Lung (tissue), 12 donors: ENCODE measurements around the gene HDAC4. TPM values are rescaled to one million over a fixed set of nuclear protein-coding genes. Genes with fewer than 3 reads are reported as not detected.

ENCODE experiments used
- ATAC-seq: fragments of 200-7000 bp; cut with Tn5 transposase; one replicate; pipeline ENCODE4 v1.9.1; 2020; ENCODE audit warnings: moderate number of reproducible peaks; ENCODE audit not compliant: insufficient read depth, low FRiP score
- DNase-seq, 3 donors: peaks; one replicate each; pipeline ENCODE4 v3.0.0-alpha.2; 2013 to 2017
- H3K27ac ChIP-seq, 2 donors: one replicate each; pipeline ENCODE4 v1.5.1; 2013; ENCODE audit warnings: mild to moderate bottlenecking in 2 of 2, moderate library complexity in 2 of 2, control low read depth in 1 of 2, inconsistent platforms in 1 of 2, low read depth in 1 of 2, low read length in 1 of 2
- H3K27me3 ChIP-seq, 3 donors: one replicate each; pipeline ENCODE4 v1.5.1; 2013; ENCODE audit warnings: low read length in 2 of 3; ENCODE audit not compliant: control insufficient read depth in 3 of 3, insufficient read depth in 3 of 3
- H3K36me3 ChIP-seq, 4 donors: one replicate each; pipeline ENCODE4 v1.5.1; 2013; ENCODE audit warnings: low read length in 4 of 4, mild to moderate bottlenecking in 1 of 4, moderate library complexity in 1 of 4; ENCODE audit not compliant: control insufficient read depth in 4 of 4, insufficient read depth in 4 of 4
- H3K4me1 ChIP-seq, 5 donors: one replicate each; pipeline ENCODE4 v1.5.1; 2013; ENCODE audit warnings: low read length in 5 of 5, mild to moderate bottlenecking in 2 of 5, moderate library complexity in 1 of 5; ENCODE audit not compliant: control insufficient read depth in 5 of 5, insufficient read depth in 5 of 5
- H3K4me3 ChIP-seq: one replicate; pipeline ENCODE4 v1.5.1; 2013; ENCODE audit warnings: mild to moderate bottlenecking, control low read depth, moderate library complexity
- H3K9ac ChIP-seq, 2 donors: one replicate each; pipeline ENCODE4 v1.5.1; 2013; ENCODE audit warnings: low read length in 2 of 2, control low read depth in 1 of 2; ENCODE audit not compliant: insufficient read depth in 1 of 2
- H3K9me3 ChIP-seq, 4 donors: one replicate each; pipeline ENCODE4 v1.5.1; 2013; ENCODE audit warnings: low read length in 3 of 4, mild to moderate bottlenecking in 1 of 4, moderate library complexity in 1 of 4; ENCODE audit not compliant: control insufficient read depth in 4 of 4, insufficient read depth in 3 of 4
- WGBS, 2 donors: extraction: QIAGEN DNeasy Blood & Tissue Kit; methylation state at CpG; one replicate each; pipeline ENCODE4 v1.1.7; 2013; 5-methylcytosine and 5-hydroxymethylcytosine counted together
- polyA plus RNA-seq, 2 donors: library from polyadenylated mRNA; stranded (reverse); fragments of 200-250 nt; gene quantifications; one replicate each; pipeline ENCODE4 v1.2.1, GENCODE V29; 2013
- total RNA-seq, 2 donors: library from RNA; depleted of rRNA in 1 of 2; stranded (reverse); fragments of >200 nt in 1 of 2; gene quantifications; one replicate each; pipeline ENCODE4 v1.2.1, GENCODE V29; 2014 to 2021
- TF ChIP-seq, protein P1 (sequence below): IDR thresholded peaks from 2 replicates; pipeline ENCODE4 v1.5.1; 2012; ENCODE audit warnings: mild to moderate bottlenecking; ENCODE audit errors: control extremely low read depth, extremely low read depth
- donor health status: control.
- donor health status: control.
- donor health status: Bipolar disorder and iron deficiency.
- donor health status: healthy.
- donor health status: DM: yes; HTN: yes; CAD: no.

HDAC4 gene
- total and polyA plus RNA-seq, 4 donors = 6.9 to 47.7 (median 20.7) TPM

DNA sequence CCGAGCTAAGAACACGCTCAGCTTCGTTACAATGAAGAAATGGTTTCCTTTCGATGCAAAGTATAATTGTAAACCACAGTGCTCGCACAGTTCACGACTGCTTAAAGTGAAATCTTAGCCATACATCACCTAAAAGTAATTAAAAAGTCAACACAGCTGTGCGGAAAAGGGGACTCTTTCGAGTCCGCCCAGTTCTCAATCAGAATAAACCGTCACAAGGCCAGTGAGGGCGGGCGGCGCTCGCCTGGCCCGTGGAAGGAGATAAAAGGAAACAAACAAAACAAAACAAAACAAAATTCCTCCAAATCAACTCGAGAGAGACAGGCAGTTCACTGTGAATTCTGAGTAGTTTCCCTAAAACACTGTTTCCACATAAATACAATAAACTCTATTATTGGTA is 352.1 kb downstream of the HDAC4 start:
- Histone ChIP-seq H3K4me1 (peaks cover 0 to 4% (median 0%) of the 10 kb centered on the region in 5 donors), H3K4me3 (no peak overlapping the region), H3K9me3 (peaks cover 0 to 10% (median 0%) of the 10 kb centered on the region in 4 donors), H3K27ac (no peak overlapping the region), H3K27me3 (no peaks in the 10 kb centered on the region), H3K9ac (no peak overlapping the region), H3K36me3 (peaks cover 0 to 25% (median 7%) of the 10 kb centered on the region in 4 donors)
- TF ChIP-seq, protein P1, sequence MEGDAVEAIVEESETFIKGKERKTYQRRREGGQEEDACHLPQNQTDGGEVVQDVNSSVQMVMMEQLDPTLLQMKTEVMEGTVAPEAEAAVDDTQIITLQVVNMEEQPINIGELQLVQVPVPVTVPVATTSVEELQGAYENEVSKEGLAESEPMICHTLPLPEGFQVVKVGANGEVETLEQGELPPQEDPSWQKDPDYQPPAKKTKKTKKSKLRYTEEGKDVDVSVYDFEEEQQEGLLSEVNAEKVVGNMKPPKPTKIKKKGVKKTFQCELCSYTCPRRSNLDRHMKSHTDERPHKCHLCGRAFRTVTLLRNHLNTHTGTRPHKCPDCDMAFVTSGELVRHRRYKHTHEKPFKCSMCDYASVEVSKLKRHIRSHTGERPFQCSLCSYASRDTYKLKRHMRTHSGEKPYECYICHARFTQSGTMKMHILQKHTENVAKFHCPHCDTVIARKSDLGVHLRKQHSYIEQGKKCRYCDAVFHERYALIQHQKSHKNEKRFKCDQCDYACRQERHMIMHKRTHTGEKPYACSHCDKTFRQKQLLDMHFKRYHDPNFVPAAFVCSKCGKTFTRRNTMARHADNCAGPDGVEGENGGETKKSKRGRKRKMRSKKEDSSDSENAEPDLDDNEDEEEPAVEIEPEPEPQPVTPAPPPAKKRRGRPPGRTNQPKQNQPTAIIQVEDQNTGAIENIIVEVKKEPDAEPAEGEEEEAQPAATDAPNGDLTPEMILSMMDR = no peak
- WGBS, 2 donors = 86% methylated on average over 16 of the region's 16 CpGs
- ATAC-seq (no peak), DNase-seq (no peak)

DNA sequence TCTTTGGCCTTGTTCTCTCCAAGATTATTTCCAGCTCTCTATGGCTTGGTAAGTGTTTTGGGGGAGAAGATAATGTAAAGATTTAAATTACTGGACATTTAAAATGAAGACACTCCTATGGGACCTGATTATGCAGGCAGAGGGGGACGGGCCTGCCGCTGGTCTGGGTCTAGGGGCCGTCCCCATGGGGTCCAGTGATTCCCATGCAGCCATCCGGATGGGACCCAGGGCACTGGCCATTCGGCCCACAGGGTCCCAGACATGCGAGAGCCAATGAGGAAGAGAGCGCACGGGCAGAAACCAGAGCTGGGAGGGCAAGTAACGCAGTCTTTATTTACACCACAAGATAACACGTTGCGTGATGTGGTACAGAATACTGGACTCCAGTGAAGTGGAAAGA is 353.0 kb downstream of the HDAC4 start:
- DNase-seq (no peak), ATAC-seq (no peak)
- Histone ChIP-seq H3K9me3 (peaks cover 0 to 10% (median 0%) of the 10 kb centered on the region in 4 donors), H3K4me3 (no peak overlapping the region), H3K27ac (no peak overlapping the region), H3K27me3 (no peaks in the 10 kb centered on the region), H3K36me3 (peaks cover 0 to 16% (median 6%) of the 10 kb centered on the region in 4 donors), H3K9ac (no peak overlapping the region), H3K4me1 (peaks cover 0 to 4% (median 0%) of the 10 kb centered on the region in 5 donors)
- TF ChIP-seq, protein P1 = no peak
- WGBS, 2 donors = 96 to 98% methylated on average over 11 of the region's 11 CpGs

DNA sequence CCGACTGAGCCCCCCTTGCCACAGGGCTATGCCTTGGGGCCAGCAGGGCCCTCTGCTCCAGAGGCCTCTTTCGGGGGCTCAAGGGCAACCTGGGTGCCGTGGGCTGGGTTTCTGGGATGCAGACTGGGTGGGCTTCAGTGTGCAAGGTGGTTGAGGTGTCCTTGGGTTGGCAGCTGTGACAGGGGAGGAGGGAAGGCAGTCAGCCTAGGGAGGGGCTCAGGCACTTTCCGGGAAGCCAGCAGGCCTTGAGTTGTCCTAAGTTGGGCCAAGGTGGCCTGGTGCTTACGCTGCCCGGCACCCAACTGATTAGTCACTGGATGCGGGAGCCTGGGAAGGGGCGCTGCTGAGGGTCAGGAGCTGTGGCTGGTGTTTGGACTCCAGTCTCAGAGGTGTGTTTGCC is 353.4 kb downstream of the HDAC4 start:
- Histone ChIP-seq H3K9me3 (peaks cover 0 to 8% (median 0%) of the 10 kb centered on the region in 4 donors), H3K4me1 (peaks cover 0 to 4% (median 0%) of the 10 kb centered on the region in 5 donors), H3K9ac (no peak overlapping the region), H3K27me3 (no peaks in the 10 kb centered on the region), H3K27ac (no peak overlapping the region), H3K4me3 (no peak overlapping the region), H3K36me3 (peaks cover 0 to 12% (median 4%) of the 10 kb centered on the region in 4 donors)
- ATAC-seq (no peak), DNase-seq (no peak)
- TF ChIP-seq, protein P1 = no peak
- 93 to 96% methylated on average over 8 of the region's 8 CpGs for WGBS, 2 donors

DNA sequence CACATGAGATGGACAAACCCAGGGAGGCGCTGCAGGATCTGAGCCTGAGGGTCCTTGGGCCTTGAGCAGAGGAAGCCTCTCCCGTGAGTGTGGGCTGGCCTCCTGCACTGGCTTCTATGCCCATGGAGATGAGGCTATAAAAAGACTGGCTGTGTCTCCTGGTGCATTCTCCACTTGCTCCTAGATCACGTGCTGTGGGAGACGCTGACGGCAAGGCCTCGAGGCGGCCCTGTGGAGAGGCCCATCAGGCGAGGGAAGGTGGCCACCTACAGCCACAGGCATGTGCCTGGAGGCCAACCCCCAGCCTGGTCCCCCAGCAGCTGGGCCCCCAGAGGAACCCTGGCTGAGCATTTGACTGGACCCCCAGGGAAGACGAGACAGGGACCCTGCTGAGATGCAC is 354.0 kb downstream of the HDAC4 start:
- Histone ChIP-seq H3K27ac (no peak overlapping the region), H3K9me3 (peaks cover 0 to 8% (median 0%) of the 10 kb centered on the region in 4 donors), H3K27me3 (no peaks in the 10 kb centered on the region), H3K9ac (no peak overlapping the region), H3K4me1 (peaks cover 0 to 4% (median 0%) of the 10 kb centered on the region in 5 donors), H3K4me3 (no peak overlapping the region), H3K36me3 (peaks cover 0 to 7% (median 1%) of the 10 kb centered on the region in 4 donors)
- 95 to 96% methylated on average over 9 of the region's 9 CpGs for WGBS, 2 donors
- DNase-seq = no peak
- no peak for ATAC-seq
- TF ChIP-seq, protein P1 = no peak
